ENCODE data around the gene RNASEH2A. TPM values are rescaled to one million over a fixed set of nuclear protein-coding genes. Genes with fewer than 3 reads are reported as not detected.

The RNASEH2A gene
- total and polyA plus RNA-seq, 2 of the 13 experiments (the other 11 are each of a cell fraction or from before 2014, with no cell fraction given), result 25.1 to 35.8 TPM

DNA sequence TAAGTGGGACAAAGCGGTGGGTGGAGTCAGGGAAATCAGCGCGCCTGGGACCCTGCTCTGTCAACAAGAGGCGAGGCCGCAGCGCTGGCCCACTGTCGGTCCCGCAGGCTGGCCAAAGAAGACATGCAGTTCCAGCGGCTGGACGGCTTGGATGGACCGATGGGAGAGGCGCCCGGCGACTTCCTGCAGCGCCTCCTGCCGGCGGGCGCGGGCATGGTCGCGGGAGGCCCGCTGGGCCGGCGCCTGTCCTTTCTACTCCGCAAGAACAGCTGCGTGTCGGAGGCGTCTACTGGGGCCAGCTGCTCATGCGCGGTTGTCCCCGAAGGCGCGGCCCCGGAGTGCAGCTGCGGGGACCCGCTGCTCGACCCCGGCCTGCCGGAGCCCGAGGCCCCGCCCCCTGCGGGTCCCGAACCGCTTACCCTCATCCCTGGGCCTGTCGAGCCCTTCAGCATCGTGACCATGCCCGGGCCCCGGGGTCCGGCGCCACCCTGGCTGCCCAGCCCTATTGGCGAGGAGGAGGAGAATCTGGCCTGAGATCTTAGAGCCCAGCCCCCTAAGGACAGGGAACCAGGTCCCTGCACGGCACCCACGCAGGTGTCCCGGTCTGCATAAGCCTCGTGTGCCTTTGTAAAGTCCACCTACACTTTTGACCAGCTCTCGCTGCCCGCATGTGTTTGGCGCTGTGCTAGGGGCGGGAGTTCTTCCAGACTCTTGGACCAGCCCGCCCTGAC, 48.7 kb upstream of the RNASEH2A start (continued):
- peak; percentile 31; the same call in 1 of the 2 replicates for TF ChIP-seq ZNF639 (CRISPR knock-in tag; conservative IDR thresholded peaks at IDR 0.05)
- TF ChIP-seq HNRNPL (IDR thresholded peaks at IDR 0.05; ENCODE audit: low read depth, low read length), result no peak
- TF ChIP-seq THAP9 (CRISPR knock-in tag; IDR thresholded peaks at IDR 0.05; ENCODE audit: borderline replicate concordance), result peak; percentile 47; the same call in 1 of the 2 replicates
- no peak for TF ChIP-seq ZNF138 (CRISPR knock-in tag; IDR thresholded peaks at IDR 0.05; ENCODE audit: low read depth)
- no peak for TF ChIP-seq ZNF124 (CRISPR knock-in tag; IDR thresholded peaks at IDR 0.05)
- TF ChIP-seq, protein P1, sequence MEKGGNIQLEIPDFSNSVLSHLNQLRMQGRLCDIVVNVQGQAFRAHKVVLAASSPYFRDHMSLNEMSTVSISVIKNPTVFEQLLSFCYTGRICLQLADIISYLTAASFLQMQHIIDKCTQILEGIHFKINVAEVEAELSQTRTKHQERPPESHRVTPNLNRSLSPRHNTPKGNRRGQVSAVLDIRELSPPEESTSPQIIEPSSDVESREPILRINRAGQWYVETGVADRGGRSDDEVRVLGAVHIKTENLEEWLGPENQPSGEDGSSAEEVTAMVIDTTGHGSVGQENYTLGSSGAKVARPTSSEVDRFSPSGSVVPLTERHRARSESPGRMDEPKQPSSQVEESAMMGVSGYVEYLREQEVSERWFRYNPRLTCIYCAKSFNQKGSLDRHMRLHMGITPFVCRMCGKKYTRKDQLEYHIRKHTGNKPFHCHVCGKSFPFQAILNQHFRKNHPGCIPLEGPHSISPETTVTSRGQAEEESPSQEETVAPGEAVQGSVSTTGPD (CRISPR knock-in tag; IDR thresholded peaks at IDR 0.05), result no peak
- TF ChIP-seq GMEB1 (CRISPR knock-in tag; IDR thresholded peaks at IDR 0.05; ENCODE audit: borderline replicate concordance), result no peak; the same call in 1 of the 2 replicates
- 0 out of 2 replicates have a peak, but pooled peaks have one; percentile 40 for TF ChIP-seq DNMT1 (CRISPR knock-in tag; IDR thresholded peaks at IDR 0.05)
- no peak for TF ChIP-seq SCMH1 (CRISPR knock-in tag; IDR thresholded peaks at IDR 0.05; ENCODE audit: borderline replicate concordance)
- TF ChIP-seq SALL2 (CRISPR knock-in tag; IDR thresholded peaks at IDR 0.05), result peak; percentile 70; the same call in 1 of the 2 replicates
- TF ChIP-seq, protein P2, sequence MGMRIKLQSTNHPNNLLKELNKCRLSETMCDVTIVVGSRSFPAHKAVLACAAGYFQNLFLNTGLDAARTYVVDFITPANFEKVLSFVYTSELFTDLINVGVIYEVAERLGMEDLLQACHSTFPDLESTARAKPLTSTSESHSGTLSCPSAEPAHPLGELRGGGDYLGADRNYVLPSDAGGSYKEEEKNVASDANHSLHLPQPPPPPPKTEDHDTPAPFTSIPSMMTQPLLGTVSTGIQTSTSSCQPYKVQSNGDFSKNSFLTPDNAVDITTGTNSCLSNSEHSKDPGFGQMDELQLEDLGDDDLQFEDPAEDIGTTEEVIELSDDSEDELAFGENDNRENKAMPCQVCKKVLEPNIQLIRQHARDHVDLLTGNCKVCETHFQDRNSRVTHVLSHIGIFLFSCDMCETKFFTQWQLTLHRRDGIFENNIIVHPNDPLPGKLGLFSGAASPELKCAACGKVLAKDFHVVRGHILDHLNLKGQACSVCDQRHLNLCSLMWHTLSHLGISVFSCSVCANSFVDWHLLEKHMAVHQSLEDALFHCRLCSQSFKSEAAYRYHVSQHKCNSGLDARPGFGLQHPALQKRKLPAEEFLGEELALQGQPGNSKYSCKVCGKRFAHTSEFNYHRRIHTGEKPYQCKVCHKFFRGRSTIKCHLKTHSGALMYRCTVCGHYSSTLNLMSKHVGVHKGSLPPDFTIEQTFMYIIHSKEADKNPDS (CRISPR knock-in tag; IDR thresholded peaks at IDR 0.05), result no peak
- TF ChIP-seq ZBTB34 (CRISPR knock-in tag; IDR thresholded peaks at IDR 0.05), result no peak
- TF ChIP-seq, protein P3, sequence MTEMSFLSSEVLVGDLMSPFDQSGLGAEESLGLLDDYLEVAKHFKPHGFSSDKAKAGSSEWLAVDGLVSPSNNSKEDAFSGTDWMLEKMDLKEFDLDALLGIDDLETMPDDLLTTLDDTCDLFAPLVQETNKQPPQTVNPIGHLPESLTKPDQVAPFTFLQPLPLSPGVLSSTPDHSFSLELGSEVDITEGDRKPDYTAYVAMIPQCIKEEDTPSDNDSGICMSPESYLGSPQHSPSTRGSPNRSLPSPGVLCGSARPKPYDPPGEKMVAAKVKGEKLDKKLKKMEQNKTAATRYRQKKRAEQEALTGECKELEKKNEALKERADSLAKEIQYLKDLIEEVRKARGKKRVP (CRISPR knock-in tag; IDR thresholded peaks at IDR 0.05), result no peak
